Peyer's patch (tissue), 4 donors: ENCODE results near the gene KCNJ2. TPM values are rescaled to one million over a fixed set of nuclear protein-coding genes. Genes with fewer than 3 reads are reported as not detected.

Experiments
- DNase-seq, 3 donors: peaks; one replicate each; pipeline ENCODE4 v3.0.0-alpha.2; 2017 to 2019
- H3K27ac ChIP-seq, 4 donors: fragments of 200-600 bp; sonication (generic); one replicate each; pipeline ENCODE4 v1.5.1; 2016 to 2019
- H3K27me3 ChIP-seq, 2 donors: fragments of 200-600 bp; sonication (generic); one replicate each; pipeline ENCODE4 v1.5.1; 2019
- H3K36me3 ChIP-seq, 3 donors: fragments of 200-600 bp; sonication (generic); one replicate each; pipeline ENCODE4 v1.5.1; 2016 to 2019
- H3K4me1 ChIP-seq, 4 donors: fragments of 200-600 bp; sonication (generic); one replicate each; pipeline ENCODE4 v1.5.1; 2016 to 2019
- H3K4me3 ChIP-seq, 4 donors: fragments of 200-600 bp; sonication (generic); 1 replicate in 3 of 4; 2 replicates in 1 of 4; pipeline ENCODE4 v1.5.1; 2016 to 2019; ENCODE audit warnings: mild to moderate bottlenecking in 1 of 4
- H3K9me3 ChIP-seq, 4 donors: fragments of 200-600 bp; sonication (generic); one replicate each; pipeline ENCODE4 v1.5.1; 2016 to 2019; ENCODE audit warnings: mild to moderate bottlenecking in 1 of 4
- CTCF ChIP-seq, 6 experiments: fragments of 450-650 bp in 4 of 6; fragments of 200-600 bp in 2 of 6; sonication (generic) in 1 of 6; IDR thresholded peaks; one replicate each; pipeline ENCODE4 v1.5.1; 2017 to 2019; ENCODE audit warnings: antibody characterized with exemption in 6 of 6, mild to moderate bottlenecking in 3 of 6, moderate library complexity in 1 of 6
- POLR2A ChIP-seq, 2 donors: fragments of 450-650 bp; IDR thresholded peaks; one replicate each; pipeline ENCODE4 v1.5.1; 2017; ENCODE audit warnings: antibody characterized with exemption in 2 of 2, mild to moderate bottlenecking in 2 of 2, moderate library complexity in 2 of 2
- total RNA-seq, 4 donors: library from RNA; depleted of rRNA; stranded (reverse); fragments of >200 nt; gene quantifications; one replicate each; pipeline ENCODE4 v1.1.0, GENCODE V29; 2016

Gene KCNJ2
- total RNA-seq, 4 donors from 2014 or later: 0.70 to 7.4 (median 3.0) TPM

- Histone ChIP-seq H3K27ac (no peak overlapping the region), H3K4me3 (no peak overlapping the region), H3K36me3 (no peaks in the 10 kb centered on the region), H3K27me3 (no peaks in the 10 kb centered on the region), H3K9me3 (no peaks in the 10 kb centered on the region), H3K4me1 (peaks cover 0 to 9% (median 0%) of the 10 kb centered on the region in 4 donors)
- DNase-seq: no peak
- TF ChIP-seq CTCF (IDR thresholded peaks at IDR 0.05) (no peak), POLR2A (IDR thresholded peaks at IDR 0.05) (no peak)
Measured at GRCh38 chr17:70132505-70132904, 36.8 kb upstream of the KCNJ2 start.

DNA sequence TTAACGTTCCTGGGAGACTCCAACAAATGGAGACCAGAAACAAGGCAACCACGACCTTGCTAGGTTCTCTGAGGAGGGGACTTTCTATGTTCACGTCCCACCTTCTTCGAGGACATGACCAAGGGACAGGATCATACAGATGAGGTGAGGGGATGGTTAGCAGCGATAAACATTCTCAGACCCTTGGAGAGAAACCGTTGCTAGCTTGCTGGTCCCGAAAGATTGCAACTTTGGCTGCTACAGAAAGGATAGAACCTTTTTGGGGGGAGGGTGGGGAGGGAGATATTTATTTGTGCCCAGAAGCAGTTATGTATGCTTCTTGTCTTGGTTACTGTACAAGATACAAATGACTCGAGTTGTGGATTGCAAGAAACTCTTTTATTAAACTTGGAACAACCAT is 35.3 kb upstream of the KCNJ2 start:
- no peaks in the 10 kb centered on the region for H3K36me3 ChIP-seq
- TF ChIP-seq CTCF (IDR thresholded peaks at IDR 0.05): no peak
- no peak for TF ChIP-seq POLR2A (IDR thresholded peaks at IDR 0.05)

GRCh38 chr17:70134777-70135176 is 34.6 kb upstream of the KCNJ2 start:
- H3K4me3 ChIP-seq: no peak overlapping the region
- H3K36me3 ChIP-seq: no peaks in the 10 kb centered on the region
- H3K27ac ChIP-seq: no peak overlapping the region
- no peaks in the 10 kb centered on the region for H3K9me3 ChIP-seq
- no peaks in the 10 kb centered on the region for H3K27me3 ChIP-seq
- TF ChIP-seq POLR2A (IDR thresholded peaks at IDR 0.05): no peak
- TF ChIP-seq CTCF (IDR thresholded peaks at IDR 0.05): no peak
- no peak for DNase-seq
- peaks cover 0 to 17% (median 0%) of the 10 kb centered on the region in 4 donors for H3K4me1 ChIP-seq

More for the DNA sequence above, 35.3 kb upstream of the KCNJ2 start:
- Histone ChIP-seq H3K27me3 (no peaks in the 10 kb centered on the region), H3K4me1 (peaks cover 0 to 17% (median 0%) of the 10 kb centered on the region in 4 donors), H3K9me3 (no peaks in the 10 kb centered on the region), H3K4me3 (no peak overlapping the region), H3K27ac (no peak overlapping the region)
- DNase-seq: no peak

GRCh38 chr17:70136131-70136530 is 33.2 kb upstream of the KCNJ2 start:
- Histone ChIP-seq H3K4me1 (peaks cover 0 to 17% (median 0%) of the 10 kb centered on the region in 4 donors), H3K36me3 (no peaks in the 10 kb centered on the region)
- no peak for TF ChIP-seq POLR2A (IDR thresholded peaks at IDR 0.05)
- no peak for TF ChIP-seq CTCF (IDR thresholded peaks at IDR 0.05)

DNA sequence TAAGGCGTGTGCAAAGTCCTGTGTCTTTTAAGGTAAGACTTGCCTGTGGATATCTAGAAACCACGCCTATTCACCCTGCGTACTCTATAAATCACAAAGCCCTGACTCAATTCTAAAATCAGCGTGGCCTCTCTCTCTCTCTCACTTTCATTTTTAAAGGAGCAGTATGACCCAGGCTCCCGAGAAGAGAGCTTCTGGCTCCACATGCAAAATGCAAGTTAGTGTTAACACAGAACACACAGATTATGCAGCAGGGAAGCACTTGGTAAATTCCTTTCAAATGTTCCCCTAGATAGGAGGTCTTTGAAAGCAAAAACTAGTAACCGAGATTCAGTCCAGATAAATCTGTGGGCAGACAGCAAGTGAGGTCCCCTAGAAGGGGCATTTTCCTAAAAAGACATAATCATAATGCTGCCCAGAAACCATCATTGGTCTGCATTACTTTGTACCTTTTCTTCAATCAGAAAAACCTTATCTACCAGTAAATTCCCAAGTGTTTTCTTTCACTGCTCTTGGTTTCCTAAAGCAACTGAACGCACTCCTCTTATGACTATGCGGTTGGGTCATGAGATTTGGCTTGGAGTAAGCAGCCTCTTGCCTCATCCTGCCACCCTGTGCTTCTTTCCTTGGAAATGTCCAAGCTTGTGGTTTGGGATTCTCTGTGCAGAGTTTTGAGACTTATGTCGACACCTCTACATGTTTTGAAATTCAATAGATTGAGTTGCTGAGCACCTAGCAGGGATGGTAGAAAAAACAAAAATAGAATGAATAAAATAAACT is 31.7 kb upstream of the KCNJ2 start:
- H3K9me3 ChIP-seq: no peaks in the 10 kb centered on the region
- H3K27ac ChIP-seq: peak overlapping the region; percentile 10 to 82 (median 44)
- peak in 1 of 3 donors; percentile 56 for DNase-seq
- H3K4me1 ChIP-seq: peaks cover 0 to 17% (median 0%) of the 10 kb centered on the region in 4 donors
- TF ChIP-seq CTCF (IDR thresholded peaks at IDR 0.05): no peak
- TF ChIP-seq POLR2A (IDR thresholded peaks at IDR 0.05): no peak
- no peaks in the 10 kb centered on the region for H3K27me3 ChIP-seq
- H3K36me3 ChIP-seq: no peaks in the 10 kb centered on the region
- peak overlapping the region; percentile 16 to 35 (median 24) for H3K4me3 ChIP-seq

More at GRCh38 chr17:70136131-70136530, 33.2 kb upstream of the KCNJ2 start:
- no peak overlapping the region for H3K4me3 ChIP-seq
- H3K9me3 ChIP-seq: no peaks in the 10 kb centered on the region
- no peak overlapping the region for H3K27ac ChIP-seq
- H3K27me3 ChIP-seq: no peaks in the 10 kb centered on the region
- DNase-seq: no peak
